HG03460 (cell line): ENCODE data around the gene OR1K1.
A peak's percentile ranks its signal among the peaks of the same experiment; 100 is the strongest.
"Not testable (repeated sequence)": the region's sequence is repeated elsewhere in the genome, so short reads cannot be mapped to it uniquely, and the experiment has no call there.

Source experiments
- ATAC-seq: cut with Tn5 transposase; IDR thresholded peaks from one replicate; pipeline ENCODE4 v1.9.1; 2021; ENCODE audit not compliant: unreplicated experiment

OR1K1 gene

GRCh38 chr9:122800066-122801060 lies at the start of gene OR1K1:
TSS of gene OR1K1 (plus strand) at chr9:122800123. CDS start at chr9:122800123, 0 bp downstream.
- ATAC-seq = no peak

- no peak for ATAC-seq
Measured at GRCh38 chr9:122754825-122755224, 45.1 kb upstream of the OR1K1 start.

GRCh38 chr9:122767817-122768216 lies 32.1 kb upstream of the OR1K1 start:
- ATAC-seq = no peak

- no peak for ATAC-seq
Measured at GRCh38 chr9:122777052-122777451, 22.9 kb upstream of the OR1K1 start.

GRCh38 chr9:122777935-122778627 lies 21.8 kb upstream of the OR1K1 start:
- no peak for ATAC-seq

- ATAC-seq = no peak
Measured at GRCh38 chr9:122779181-122779580, 20.7 kb upstream of the OR1K1 start.

GRCh38 chr9:122780026-122780425 lies 19.9 kb upstream of the OR1K1 start:
- ATAC-seq = no peak

- ATAC-seq = no peak
Measured at GRCh38 chr9:122781671-122782070, 18.3 kb upstream of the OR1K1 start.

GRCh38 chr9:122785269-122785668 lies 14.7 kb upstream of the OR1K1 start:
- ATAC-seq = no peak

GRCh38 chr9:122786338-122786737 lies 13.6 kb upstream of the OR1K1 start:
- no peak for ATAC-seq

GRCh38 chr9:122788831-122789230 lies 11.1 kb upstream of the OR1K1 start, which contains the start of gene OR5C1:
TSS of gene OR5C1 (plus strand) at chr9:122788933. CDS start at chr9:122788933, 0 bp downstream.
- ATAC-seq = no peak

- ATAC-seq = no peak
Measured at GRCh38 chr9:122789256-122790046, 10.5 kb upstream of the OR1K1 start.

- ATAC-seq = no peak
Measured at GRCh38 chr9:122791872-122792669, 7.9 kb upstream of the OR1K1 start.

GRCh38 chr9:122797316-122798063 lies 2.4 kb upstream of the OR1K1 start:
- no peak for ATAC-seq

- ATAC-seq = no peak
Measured at GRCh38 chr9:122806661-122807060, 6.7 kb downstream of the OR1K1 start.

GRCh38 chr9:122807271-122807900 lies 7.5 kb downstream of the OR1K1 start:
- no peak for ATAC-seq

GRCh38 chr9:122808141-122808540 lies 8.2 kb downstream of the OR1K1 start:
- ATAC-seq = no peak

- not testable (repeated sequence) for ATAC-seq
Measured at GRCh38 chr9:122809261-122809660, 9.3 kb downstream of the OR1K1 start.

- ATAC-seq = peak; percentile 80
Measured at GRCh38 chr9:122810306-122810946, 10.5 kb downstream of the OR1K1 start.
